Caco-2 (cell line): ENCODE results near the gene GUF1. TPM values are rescaled to one million over a fixed set of nuclear protein-coding genes. Genes with fewer than 3 reads are reported as not detected.

Experiments used
- BruUV-seq: library from RNA; stranded (reverse); fragments of 400-500 nt; replicated peaks from 2 replicates; lab custom pipeline; 2021; lab: Mats Ljungman, UMichigan
- CTCF ChIA-PET: fragments of 300-600 bp; sonication (Branson Sonifier 250); formaldehyde crosslinking; loops from one replicate; lab custom pipeline; 2022; ENCODE audit warnings: antibody characterized with exemption; lab: Charles Lee
- POLR2A ChIA-PET: fragments of 300-600 bp; sonication (Branson Sonifier 250); formaldehyde crosslinking; loops from one replicate; lab custom pipeline; 2022; ENCODE audit warnings: antibody characterized with exemption; lab: Charles Lee
- DNase-seq, 2 experiments: peaks; one replicate each; pipeline versions ENCODE4 v3.0.0 to v3.0.0-alpha.2; 2020 to 2022
- H3K27me3 ChIP-seq: replicated peaks from 2 replicates; pipeline ENCODE4 v1.6.0; 2011; ENCODE audit warnings: low read length; ENCODE audit not compliant: control insufficient read depth, insufficient read depth
- H3K36me3 ChIP-seq: 2 replicates; pipeline ENCODE4 v1.5.1; 2011; ENCODE audit warnings: low read length; ENCODE audit not compliant: control insufficient read depth, insufficient read depth
- H3K4me1 ChIP-seq: fragments of 250-450 bp; sonication (Bioruptor Pico); 2 replicates; pipeline ENCODE4 v1.5.1; 2020; ENCODE audit warnings: mild to moderate bottlenecking
- H3K4me3 ChIP-seq: 2 replicates; pipeline ENCODE4 v1.5.1; 2011; ENCODE audit warnings: low read depth, mild to moderate bottlenecking, control low read depth, low read length
- H3K9me3 ChIP-seq: fragments of 250-450 bp; sonication (Bioruptor Pico); 2 replicates; pipeline ENCODE4 v1.5.1; 2020; ENCODE audit warnings: mild to moderate bottlenecking, moderate library complexity
- H3K27ac Mint-ChIP-seq: one replicate; pipeline ENCODE4 v1.8.0; 2022; ENCODE audit warnings: mixed read lengths; ENCODE audit not compliant: unreplicated experiment
- H3K27me3 Mint-ChIP-seq: one replicate; pipeline ENCODE4 v1.8.0; 2022; ENCODE audit warnings: mixed read lengths; ENCODE audit not compliant: insufficient read depth, unreplicated experiment
- H3K36me3 Mint-ChIP-seq: one replicate; pipeline ENCODE4 v1.8.0; 2022; ENCODE audit warnings: mild to moderate bottlenecking, mixed read lengths; ENCODE audit not compliant: insufficient read depth, unreplicated experiment
- H3K4me1 Mint-ChIP-seq: one replicate; pipeline ENCODE4 v1.8.0; 2022; ENCODE audit warnings: low read depth, mixed read lengths; ENCODE audit not compliant: unreplicated experiment
- H3K4me3 Mint-ChIP-seq: one replicate; pipeline ENCODE4 v1.8.0; 2022; ENCODE audit warnings: mild to moderate bottlenecking, moderate library complexity, mixed read lengths; ENCODE audit not compliant: unreplicated experiment
- H3K9me3 Mint-ChIP-seq: one replicate; pipeline ENCODE4 v1.8.0; 2022; ENCODE audit warnings: mixed read lengths; ENCODE audit not compliant: unreplicated experiment
- CTCF ChIP-seq, 2 experiments: fragments of 200-600 bp in 1 of 2; IDR thresholded peaks; 1 replicate in 1 of 2; 2 replicates in 1 of 2; pipeline versions ENCODE4 v1.5.1 to v1.8.0; 2011 to 2022; ENCODE audit warnings: antibody characterized with exemption in 1 of 2, control low read depth in 1 of 2, inconsistent platforms in 1 of 2, low read depth in 1 of 2, low read length in 1 of 2, mild to moderate bottlenecking in 1 of 2, moderate library complexity in 1 of 2; ENCODE audit not compliant: insufficient read depth in 1 of 2, severe bottlenecking in 1 of 2, unreplicated experiment in 1 of 2
- intact Hi-C: fragments of 100-400 bp; cut with micrococcal nuclease; formaldehyde crosslinking; loops from one replicate; pipeline ENCODE4 v1.10.0; 2022; ENCODE audit not compliant: unreplicated experiment
- total RNA-seq: library from RNA; stranded (reverse); gene quantifications from 2 replicates; pipeline ENCODE4 v1.2.3, GENCODE V29; 2022

GUF1 gene
- total RNA-seq, 1 experiment from 2014 or later = 29.0 TPM

GRCh38 chr4:44632089-44632488 is 46.1 kb upstream of the GUF1 start:
- ChIA-PET POLR2A (no interaction called here), CTCF (no interaction called here)
- DNase-seq = no peak
- Histone ChIP-seq H3K27me3 (no peaks in the 10 kb centered on the region), H3K4me3 (no peak overlapping the region), H3K4me1 (no peaks in the 10 kb centered on the region), H3K36me3 (no peaks in the 10 kb centered on the region), H3K9me3 (no peaks in the 10 kb centered on the region)
- no peaks in the 10 kb centered on the region for H3K9me3 Mint-ChIP-seq
- no TSS peak for BruUV-seq
- no peaks in the 10 kb centered on the region for H3K36me3 Mint-ChIP-seq
- H3K27me3 Mint-ChIP-seq = peaks cover 2% of the 10 kb centered on the region
- H3K27ac Mint-ChIP-seq = no peak overlapping the region
- intact Hi-C loops = no loop called here
- no peak for TF ChIP-seq CTCF (IDR thresholded peaks at IDR 0.05; ENCODE audit: insufficient read depth in 1 of 2, low read depth in 1 of 2, low read length in 1 of 2, severe bottlenecking in 1 of 2, unreplicated experiment in 1 of 2)
- H3K4me3 Mint-ChIP-seq = no peak overlapping the region
- no peaks in the 10 kb centered on the region for H3K4me1 Mint-ChIP-seq

GRCh38 chr4:44632733-44633132 is 45.5 kb upstream of the GUF1 start:
- no peaks in the 10 kb centered on the region for H3K27me3 ChIP-seq
- Mint-ChIP-seq H3K27ac (no peak overlapping the region), H3K9me3 (no peaks in the 10 kb centered on the region), H3K36me3 (no peaks in the 10 kb centered on the region), H3K4me1 (no peaks in the 10 kb centered on the region), H3K27me3 (peaks cover 2% of the 10 kb centered on the region), H3K4me3 (no peak overlapping the region)
- intact Hi-C loops = no loop called here
- H3K4me1 ChIP-seq = no peaks in the 10 kb centered on the region
- POLR2A ChIA-PET = no interaction called here
- DNase-seq = no peak
- no peak for TF ChIP-seq CTCF (IDR thresholded peaks at IDR 0.05; ENCODE audit: insufficient read depth in 1 of 2, low read depth in 1 of 2, low read length in 1 of 2, severe bottlenecking in 1 of 2, unreplicated experiment in 1 of 2)
- CTCF ChIA-PET = no interaction called here
- H3K36me3 ChIP-seq = no peaks in the 10 kb centered on the region
- H3K4me3 ChIP-seq = no peak overlapping the region
- no TSS peak for BruUV-seq
- no peaks in the 10 kb centered on the region for H3K9me3 ChIP-seq

GRCh38 chr4:44638091-44638490 is 40.1 kb upstream of the GUF1 start:
- H3K4me1 Mint-ChIP-seq = no peaks in the 10 kb centered on the region
- no peak overlapping the region for H3K4me3 Mint-ChIP-seq
- BruUV-seq = no TSS peak
- H3K27ac Mint-ChIP-seq = no peak overlapping the region
- DNase-seq = no peak
- no peaks in the 10 kb centered on the region for H3K9me3 ChIP-seq
- H3K9me3 Mint-ChIP-seq = peaks cover 9% of the 10 kb centered on the region
- H3K36me3 Mint-ChIP-seq = no peaks in the 10 kb centered on the region
- no peaks in the 10 kb centered on the region for H3K27me3 Mint-ChIP-seq
- no peak overlapping the region for H3K4me3 ChIP-seq
- intact Hi-C loops = no loop called here
- no peak for TF ChIP-seq CTCF (IDR thresholded peaks at IDR 0.05; ENCODE audit: insufficient read depth in 1 of 2, low read depth in 1 of 2, low read length in 1 of 2, severe bottlenecking in 1 of 2, unreplicated experiment in 1 of 2)
- no peaks in the 10 kb centered on the region for H3K27me3 ChIP-seq
- POLR2A ChIA-PET = no interaction called here
- CTCF ChIA-PET = no interaction called here
- no peaks in the 10 kb centered on the region for H3K36me3 ChIP-seq
- H3K4me1 ChIP-seq = no peaks in the 10 kb centered on the region
